HG03280 (cell line): ENCODE data around the gene MIEN1.
A peak's percentile ranks its signal among the peaks of the same experiment; 100 is the strongest.
"Not testable (repeated sequence)": the region's sequence is repeated elsewhere in the genome, so short reads cannot be mapped to it uniquely, and the experiment has no call there.

Experiments
- ATAC-seq: cut with Tn5 transposase; IDR thresholded peaks from one replicate; pipeline ENCODE4 v1.9.1; 2021; ENCODE audit warnings: mild to moderate bottlenecking, moderate library complexity; ENCODE audit not compliant: unreplicated experiment

The MIEN1 gene

DNA sequence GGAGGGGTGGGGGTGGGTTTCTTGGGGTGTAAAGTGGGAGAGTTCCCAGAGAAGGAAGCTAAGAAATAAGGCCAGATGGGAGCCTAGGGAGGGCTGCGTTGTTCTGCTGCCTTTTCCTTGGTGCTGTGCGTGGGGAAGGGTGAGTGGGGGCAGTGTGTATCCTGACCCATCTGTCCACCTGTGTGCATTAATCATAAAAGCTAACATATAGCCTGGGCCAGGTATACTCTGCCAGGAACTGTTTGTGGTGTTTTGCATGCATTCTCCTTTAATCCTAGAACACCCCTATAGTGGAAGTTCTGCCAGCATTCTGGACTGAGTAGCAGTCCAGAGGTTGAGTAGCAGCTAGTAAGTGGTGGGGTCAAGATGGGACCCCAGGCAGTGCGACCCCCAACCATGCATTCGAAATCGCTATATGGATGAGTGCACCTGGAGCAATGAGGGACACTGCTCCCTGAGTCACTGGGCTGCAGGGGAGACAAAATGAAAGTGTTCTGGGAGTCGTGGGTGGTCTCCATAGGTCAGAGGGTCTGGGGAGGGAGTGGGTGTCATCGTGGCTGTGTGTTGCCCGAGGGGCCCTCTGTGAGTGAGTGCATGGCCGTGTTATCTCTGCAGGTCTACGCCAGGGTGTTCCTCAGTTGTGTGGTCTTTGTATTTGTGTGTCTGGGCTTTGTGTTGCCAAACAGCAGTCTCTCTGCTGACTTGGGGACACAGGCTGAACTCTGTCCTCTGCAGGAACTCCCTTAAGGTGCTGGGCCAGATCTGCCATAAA lies 29.1 kb downstream of the MIEN1 start:
- no peak for ATAC-seq

DNA sequence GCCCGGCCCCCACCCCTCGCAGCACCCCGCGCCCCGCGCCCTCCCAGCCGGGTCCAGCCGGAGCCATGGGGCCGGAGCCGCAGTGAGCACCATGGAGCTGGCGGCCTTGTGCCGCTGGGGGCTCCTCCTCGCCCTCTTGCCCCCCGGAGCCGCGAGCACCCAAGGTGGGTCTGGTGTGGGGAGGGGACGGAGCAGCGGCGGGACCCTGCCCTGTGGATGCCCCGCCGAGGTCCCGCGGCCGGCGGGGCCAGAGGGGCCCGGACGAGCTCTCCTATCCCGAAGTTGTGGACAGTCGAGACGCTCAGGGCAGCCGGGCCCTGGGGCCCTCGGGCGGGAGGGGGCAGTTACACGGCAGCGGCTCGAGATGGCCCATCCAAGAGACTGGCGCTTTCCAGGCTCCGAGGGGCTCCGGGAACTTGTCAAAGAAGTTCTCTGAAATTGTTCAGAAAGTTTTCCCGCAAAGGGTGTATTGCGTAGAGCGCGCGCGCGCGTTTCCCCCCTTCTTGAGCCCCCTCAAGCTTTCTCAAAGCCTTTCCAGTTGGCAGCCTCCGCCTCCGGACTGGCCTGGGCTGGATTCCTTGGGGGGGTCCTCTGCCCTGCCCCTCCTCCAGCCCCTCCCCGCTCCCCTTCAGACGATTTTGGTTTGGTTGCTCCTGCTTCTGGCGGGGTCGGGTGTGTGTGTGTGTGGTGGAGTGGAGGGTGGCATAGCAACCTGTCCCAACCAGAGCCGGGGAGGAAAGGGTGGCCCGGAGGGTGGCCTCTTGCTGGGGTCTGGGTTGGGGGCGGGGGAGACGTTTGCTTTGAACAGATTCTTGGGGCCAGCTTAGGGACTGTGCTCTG lies 30.0 kb downstream of the MIEN1 start:
- ATAC-seq, result no peak

DNA sequence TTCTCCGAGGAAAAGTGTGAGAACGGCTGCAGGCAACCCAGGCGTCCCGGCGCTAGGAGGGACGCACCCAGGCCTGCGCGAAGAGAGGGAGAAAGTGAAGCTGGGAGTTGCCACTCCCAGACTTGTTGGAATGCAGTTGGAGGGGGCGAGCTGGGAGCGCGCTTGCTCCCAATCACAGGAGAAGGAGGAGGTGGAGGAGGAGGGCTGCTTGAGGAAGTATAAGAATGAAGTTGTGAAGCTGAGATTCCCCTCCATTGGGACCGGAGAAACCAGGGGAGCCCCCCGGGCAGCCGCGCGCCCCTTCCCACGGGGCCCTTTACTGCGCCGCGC lies 30.5 kb downstream of the MIEN1 start, which contains the start of gene ERBB2:
Gene ERBB2 (plus strand): TSS at position 247 of the 330 bp plus-strand sequence. CDS start 175 bp downstream, outside the sequence.
- ATAC-seq, result no peak

DNA sequence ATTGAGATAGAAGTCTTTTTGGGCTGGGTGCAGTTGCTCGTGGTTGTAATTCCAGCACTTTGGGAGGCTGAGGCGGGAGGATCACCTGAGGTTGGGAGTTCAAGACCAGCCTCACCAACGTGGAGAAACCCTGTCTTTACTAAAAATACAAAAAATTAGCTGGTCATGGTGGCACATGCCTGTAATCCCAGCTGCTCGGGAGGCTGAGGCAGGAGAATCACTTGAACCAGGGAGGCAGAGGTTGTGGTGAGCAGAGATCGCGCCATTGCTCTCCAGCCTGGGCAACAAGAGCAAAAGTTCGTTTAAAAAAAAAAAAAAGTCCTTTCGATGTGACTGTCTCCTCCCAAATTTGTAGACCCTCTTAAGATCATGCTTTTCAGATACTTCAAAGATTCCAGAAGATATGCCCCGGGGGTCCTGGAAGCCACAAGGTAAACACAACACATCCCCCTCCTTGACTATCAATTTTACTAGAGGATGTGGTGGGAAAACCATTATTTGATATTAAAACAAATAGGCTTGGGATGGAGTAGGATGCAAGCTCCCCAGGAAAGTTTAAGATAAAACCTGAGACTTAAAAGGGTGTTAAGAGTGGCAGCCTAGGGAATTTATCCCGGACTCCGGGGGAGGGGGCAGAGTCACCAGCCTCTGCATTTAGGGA lies 31.0 kb downstream of the MIEN1 start:
- not testable (repeated sequence) for ATAC-seq

DNA sequence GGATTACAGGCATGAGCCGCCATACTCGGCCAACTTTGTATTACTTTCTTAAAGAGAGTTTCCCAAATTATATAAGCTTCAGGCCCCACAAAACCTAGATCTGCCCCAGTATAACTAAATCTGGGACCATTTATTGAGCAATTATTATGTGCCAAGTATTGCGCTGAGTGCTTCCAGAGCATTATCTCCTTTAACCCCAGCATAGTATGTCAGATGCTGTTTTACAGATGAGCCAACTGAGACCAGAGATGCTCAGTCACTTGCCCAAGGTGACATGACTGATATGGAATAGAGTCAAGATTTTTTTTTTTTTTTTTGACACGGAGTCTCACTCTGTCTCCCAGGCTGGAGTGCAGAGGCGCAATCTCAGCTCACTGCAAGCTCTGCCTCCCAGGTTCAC lies 32.4 kb downstream of the MIEN1 start:
- no peak for ATAC-seq

DNA sequence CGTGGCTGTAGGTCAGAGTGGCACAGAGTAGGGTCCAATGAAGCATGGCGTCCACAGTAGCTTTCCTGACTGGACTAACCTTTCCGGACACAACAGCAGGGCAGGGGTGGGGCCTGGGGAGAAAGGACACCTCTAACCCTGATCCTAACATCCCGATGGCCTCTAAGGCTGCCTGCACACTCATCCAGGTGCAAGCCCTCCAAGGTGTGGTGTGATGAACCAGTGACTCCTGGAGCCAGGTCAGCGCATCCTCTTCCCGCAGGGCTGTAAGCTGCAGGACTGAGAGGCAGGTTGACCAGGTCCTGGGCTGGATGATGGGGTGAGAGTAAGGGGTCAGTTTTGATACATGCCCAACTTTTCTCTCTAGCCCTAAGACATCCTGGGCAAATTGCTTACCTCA lies 33.6 kb downstream of the MIEN1 start:
- ATAC-seq, result no peak

DNA sequence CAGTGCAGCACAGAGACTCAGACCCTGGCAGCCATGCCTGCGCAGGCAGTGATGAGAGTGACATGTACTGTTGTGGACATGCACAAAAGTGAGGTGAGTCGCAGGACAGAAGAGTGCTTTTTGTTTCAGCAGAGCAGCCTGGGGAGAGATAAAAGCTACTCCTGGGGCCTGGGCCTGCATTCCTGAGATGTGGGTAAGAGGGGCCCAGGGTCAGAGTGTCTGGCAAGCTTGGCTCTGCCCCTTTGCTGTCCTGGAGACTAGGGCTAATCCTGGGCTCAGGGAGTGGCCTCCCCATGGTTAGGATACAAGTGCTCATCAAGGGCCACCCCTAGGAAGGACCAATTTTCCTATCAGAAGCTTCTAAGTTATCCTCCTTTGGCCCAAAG lies 35.2 kb downstream of the MIEN1 start:
- no peak for ATAC-seq

DNA sequence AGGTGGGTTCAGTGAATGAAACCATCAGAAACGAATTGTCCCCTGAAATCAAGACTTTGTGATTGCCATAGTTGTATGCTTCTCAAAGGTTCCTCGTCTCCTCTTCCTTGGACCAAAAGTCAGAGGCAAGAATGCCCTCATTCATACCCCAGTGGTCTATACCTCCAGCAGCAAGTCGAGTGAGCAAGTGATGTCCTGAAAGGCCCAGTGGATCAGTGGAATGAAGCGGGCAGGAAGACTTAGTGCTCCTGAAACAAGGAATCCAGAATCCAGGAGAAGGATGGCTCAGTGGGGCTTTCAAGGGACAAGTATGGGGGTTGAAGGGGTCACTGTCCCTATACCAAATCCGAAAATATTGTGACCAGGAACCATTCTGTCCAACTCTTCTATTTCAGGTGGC lies 35.7 kb downstream of the MIEN1 start:
- ATAC-seq, result no peak

DNA sequence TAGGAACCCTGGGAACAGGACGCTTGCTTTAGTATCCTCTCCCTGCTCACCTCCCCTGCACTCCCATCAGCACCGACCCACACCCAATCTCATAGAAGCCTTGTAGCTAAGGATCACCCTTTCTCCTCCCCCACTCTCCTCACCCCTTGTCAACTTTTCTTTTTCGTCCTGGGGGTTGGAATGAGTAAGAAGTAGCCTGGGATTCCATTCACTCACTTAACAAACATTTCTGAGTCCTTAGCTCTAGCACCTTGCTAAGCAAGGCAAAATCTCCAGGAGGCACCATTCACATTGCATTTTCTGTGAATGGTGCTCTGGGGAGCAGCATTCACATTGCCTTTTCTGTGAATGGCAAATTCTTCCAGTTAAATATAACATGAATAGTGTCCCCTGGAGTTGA lies 41.4 kb downstream of the MIEN1 start:
- ATAC-seq, result no peak

DNA sequence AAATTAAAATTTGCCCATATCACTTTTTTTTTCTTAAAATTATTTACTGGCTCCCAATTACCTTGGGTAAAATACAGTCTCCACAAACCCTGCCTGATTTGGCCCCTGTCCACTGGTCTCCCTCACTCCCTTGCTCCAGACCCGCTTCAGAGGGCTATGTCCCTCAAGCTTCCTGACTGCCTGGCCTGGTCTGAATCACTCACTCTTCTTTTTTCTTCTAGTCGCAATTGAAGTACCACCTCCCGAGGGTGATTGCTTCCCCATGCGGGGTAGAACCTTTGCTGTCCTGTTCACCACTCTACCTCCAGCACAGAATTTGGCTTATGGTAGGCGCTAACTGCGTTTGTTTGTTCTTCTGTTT lies 41.9 kb downstream of the MIEN1 start:
- no peak for ATAC-seq

DNA sequence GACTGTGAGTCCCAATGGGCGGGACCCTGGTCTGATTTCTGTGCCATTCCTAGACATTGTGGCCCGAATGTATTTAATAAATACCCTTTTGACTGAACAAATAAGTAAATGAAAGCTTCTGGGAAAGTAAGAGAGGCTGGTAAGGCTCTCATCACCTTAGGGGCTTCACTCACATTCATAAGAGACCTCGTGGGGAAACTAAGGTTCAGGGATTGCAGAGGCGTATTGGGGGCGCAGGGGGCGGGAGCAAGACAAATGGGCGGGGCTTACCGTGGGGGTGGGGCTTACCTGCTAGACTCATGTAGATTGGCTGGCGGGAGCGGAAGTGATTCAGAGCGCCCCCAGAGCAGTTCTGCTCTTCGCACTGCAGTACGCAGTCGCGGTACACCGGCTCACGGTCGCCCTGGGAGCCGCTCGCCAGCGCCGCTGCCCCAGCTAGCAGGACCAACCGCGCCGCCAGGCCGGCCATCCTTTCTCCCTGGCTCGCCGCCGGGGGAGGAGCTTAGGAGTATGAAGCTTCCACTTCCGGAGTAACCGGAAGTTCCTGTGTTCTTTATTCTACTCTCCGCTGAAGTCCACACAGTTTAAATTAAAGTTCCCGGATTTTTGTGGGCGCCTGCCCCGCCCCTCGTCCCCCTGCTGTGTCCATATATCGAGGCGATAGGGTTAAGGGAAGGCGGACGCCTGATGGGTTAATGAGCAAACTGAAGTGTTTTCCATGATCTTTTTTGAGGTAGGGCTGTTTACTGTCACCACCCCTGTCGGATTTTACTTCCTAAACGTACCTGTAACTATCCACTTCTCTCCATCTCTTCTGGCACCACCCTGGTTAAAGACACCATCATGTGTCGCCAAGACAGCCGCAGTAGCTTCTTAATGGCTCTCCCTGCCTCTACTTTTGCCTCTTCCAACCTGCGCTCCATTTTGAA lies 42.5 kb downstream of the MIEN1 start, which contains the start of gene PGAP3:
Gene PGAP3 (minus strand): TSS at position 512 of the 929 bp plus-strand sequence. CDS start 43 bp downstream, at position 469.
- ATAC-seq, result peak; percentile 88

DNA sequence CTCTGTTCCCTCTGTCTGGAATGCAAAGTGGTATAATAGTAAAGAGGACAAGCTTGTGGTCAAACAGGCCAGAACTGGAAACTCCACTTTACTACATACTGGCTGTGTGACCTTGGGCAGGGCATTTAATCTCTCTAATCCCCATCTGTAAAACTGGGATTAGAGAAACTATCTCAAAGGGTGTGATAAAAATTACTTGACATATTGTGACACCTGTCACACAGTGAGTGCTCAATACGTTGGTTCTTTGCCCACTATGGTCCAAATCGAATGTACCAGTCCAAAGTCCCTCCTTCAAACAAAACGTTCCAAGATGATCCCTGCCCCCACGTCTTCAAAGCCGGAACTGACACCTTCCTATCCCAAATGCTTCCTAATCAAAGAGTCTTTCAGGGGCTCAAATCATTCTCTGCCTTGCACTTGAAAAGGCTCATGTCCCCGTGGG lies 43.2 kb downstream of the MIEN1 start:
- no peak for ATAC-seq

DNA sequence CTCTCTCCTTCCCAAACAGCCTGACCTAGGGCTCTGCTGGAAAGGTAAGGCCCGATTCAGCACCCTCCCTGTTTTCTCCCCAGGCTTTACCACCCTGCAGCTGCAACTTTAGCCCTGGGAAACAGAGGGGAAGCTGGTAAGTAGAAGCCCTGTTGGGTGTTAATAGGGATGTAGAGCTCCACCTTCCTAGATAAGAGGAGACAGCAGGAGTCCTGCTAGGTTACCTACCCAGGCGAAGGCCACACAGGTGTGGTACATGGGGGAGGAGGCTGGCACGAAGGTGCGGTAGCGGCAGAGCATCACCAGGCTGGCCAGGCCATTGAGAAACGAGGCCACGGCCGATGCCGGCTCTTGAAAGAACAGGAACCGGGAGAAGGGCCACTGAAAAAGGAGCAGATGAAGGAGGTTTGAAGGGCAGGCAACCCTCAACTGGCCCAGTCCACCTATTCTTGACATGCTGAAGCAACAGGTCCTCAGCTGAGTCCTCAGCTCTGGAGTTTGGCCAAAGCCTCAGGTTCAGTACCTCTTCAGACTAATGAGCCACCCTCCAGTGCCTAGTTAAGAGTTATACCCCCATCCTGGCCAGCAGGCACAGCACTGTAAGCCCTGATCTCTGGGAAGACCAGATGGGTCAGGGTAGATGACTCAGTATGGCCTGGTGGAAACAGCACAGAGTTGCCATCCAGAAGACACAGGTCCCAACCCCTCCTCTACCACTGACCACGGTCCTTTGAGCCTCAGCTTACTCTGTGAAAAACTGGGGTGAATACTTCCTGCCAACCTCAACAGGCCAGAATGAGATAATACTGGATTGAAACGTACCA lies 45.8 kb downstream of the MIEN1 start:
- ATAC-seq, result no peak

DNA sequence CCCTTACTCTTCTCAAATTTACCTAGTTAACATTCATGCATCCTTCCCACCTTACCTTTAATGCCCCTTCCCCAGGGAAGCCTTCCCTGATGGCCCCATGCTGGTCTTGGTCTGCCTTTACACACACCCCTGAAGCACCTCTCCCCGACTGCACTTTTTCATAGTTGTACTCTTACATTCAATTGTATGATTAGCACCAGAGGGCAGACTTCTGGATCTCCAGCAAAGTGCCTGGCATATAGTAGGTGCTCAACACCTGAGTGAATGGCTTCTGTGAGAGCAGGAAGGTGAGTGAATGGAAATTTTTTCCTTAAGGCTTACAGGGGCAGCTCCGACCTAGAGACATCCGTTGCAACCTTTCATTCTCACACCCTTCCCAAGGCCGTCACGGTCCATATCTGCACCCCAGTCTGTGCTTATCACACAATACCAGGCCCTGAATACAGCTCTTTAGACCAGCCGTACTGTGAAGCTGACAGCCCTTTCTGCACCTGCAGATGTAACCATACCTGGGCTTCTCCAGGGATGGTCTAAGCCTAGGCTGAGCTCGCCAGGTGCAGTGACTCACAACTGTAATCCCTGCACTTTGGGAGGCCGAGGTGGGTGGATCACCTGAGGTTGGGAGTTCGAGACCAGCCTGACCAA lies 46.9 kb downstream of the MIEN1 start:
- ATAC-seq, result no peak

DNA sequence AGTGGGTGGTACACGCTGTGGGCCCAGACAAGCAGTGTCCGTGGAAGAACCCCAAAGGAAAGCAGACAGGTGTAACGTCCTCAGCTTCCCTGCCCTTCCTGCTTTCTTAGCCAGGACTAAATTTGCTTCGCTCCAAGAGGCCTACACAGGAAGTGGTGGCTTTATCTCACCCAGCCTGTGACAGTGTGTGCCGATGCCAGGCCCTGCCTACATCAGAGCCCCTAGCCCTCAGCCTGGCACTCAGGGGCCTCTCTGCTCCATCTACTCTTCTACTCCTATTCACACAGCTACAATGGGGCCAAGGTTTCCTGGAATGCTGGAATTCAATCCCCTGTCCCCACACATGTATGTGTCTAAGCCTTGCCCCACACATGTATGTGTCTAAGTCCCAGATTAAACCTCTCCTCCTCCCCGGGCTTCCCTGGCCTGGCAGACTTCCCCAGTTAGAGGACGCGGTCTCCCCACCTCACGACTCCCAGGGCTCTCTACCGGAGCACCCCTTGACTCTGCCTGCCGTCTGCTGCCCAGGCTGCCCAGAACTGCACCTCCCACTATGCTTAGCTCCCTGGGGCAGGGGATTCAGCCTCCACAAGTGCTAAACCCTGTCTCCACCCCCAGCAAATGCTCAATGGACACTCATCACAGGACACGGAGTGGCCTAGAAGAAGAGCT lies 50.7 kb downstream of the MIEN1 start:
- no peak for ATAC-seq
